Prostate gland (tissue), 2 donors: ENCODE data around the gene BBS9. TPM values are rescaled to one million over a fixed set of nuclear protein-coding genes. Genes with fewer than 3 reads are reported as not detected.

Experiments
- DNase-seq: peaks from one replicate; pipeline ENCODE4 v3.0.0-alpha.2; 2019; ENCODE audit warnings: low spot score
- H3K27ac ChIP-seq, 2 donors: fragments of 200-600 bp; sonication (generic); 2 replicates each; pipeline ENCODE4 v1.5.1; 2017 to 2019
- H3K27me3 ChIP-seq: fragments of 200-600 bp; sonication (generic); replicated peaks from 2 replicates; pipeline ENCODE4 v1.5.1; 2019; ENCODE audit not compliant: insufficient read depth
- H3K36me3 ChIP-seq, 2 donors: fragments of 200-600 bp; sonication (generic); 1 replicate in 1 of 2; 2 replicates in 1 of 2; pipeline versions ENCODE4 v1.5.1 to v1.8.1; 2017 to 2019
- H3K4me1 ChIP-seq: fragments of 200-600 bp; sonication (generic); replicated peaks from 2 replicates; pipeline ENCODE4 v1.5.1; 2019
- H3K4me3 ChIP-seq, 2 donors: fragments of 200-600 bp; sonication (generic); 2 replicates each; pipeline ENCODE4 v1.5.1; 2017 to 2019
- H3K9me3 ChIP-seq: fragments of 200-600 bp; sonication (generic); 2 replicates; pipeline ENCODE4 v1.5.1; 2017
- POLR2A ChIP-seq: fragments of 450-650 bp; IDR thresholded peaks from one replicate; pipeline ENCODE4 v1.6.1; 2016; ENCODE audit warnings: antibody characterized with exemption, mild to moderate bottlenecking
- POLR2AphosphoS5 ChIP-seq: sonication (generic); formaldehyde crosslinking; IDR thresholded peaks from one replicate; pipeline ENCODE4 v1.6.1; 2017; ENCODE audit warnings: antibody characterized with exemption
- WGBS: methylation state at CpG from one replicate; pipeline ENCODE4 v1.1.5; 2018; 5-methylcytosine and 5-hydroxymethylcytosine counted together
- intact Hi-C: fragments of 100-400 bp; cut with DNase I; formaldehyde crosslinking; loops from one replicate; pipeline ENCODE4 v1.14.2; 2022
- total RNA-seq, 2 donors: library from RNA; depleted of rRNA; stranded (reverse); fragments of >200 nt; gene quantifications; one replicate each; pipeline ENCODE4 v1.1.0, GENCODE V29; 2016
- TF ChIP-seq, protein P1 (sequence below), 4 experiments: fragments of 200-600 bp in 2 of 4; fragments of 450-650 bp in 2 of 4; sonication (generic) in 2 of 4; IDR thresholded peaks; 1 replicate in 3 of 4; 2 replicates in 1 of 4; pipeline ENCODE4 v1.5.1; 2016 to 2019; ENCODE audit warnings: antibody characterized with exemption in 4 of 4, mild to moderate bottlenecking in 2 of 4, moderate library complexity in 2 of 4

The BBS9 gene
- total RNA-seq, 2 donors from 2014 or later: 19.6 to 36.8 TPM

DNA sequence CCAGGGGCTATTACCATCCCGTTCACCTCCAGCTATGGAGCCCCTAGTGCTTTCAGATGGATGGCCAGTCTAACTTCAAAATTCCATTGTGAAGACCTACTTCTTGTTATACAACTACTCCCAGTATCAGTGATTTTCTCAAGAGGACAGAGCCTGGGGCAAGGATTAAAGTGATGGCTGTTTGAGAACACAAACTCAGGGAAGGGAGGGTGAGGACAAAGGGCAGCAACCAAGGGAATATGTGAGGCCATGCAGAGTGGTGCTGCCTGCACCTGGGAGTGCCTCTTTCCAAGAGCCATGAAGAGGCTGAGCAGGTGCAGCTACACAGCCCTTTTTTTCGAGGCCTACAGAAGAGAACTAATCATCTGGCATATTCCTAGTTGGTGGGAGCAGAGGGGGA lies 472.5 kb downstream of the BBS9 start:
- DNase-seq: no peak
- no peak overlapping the region for H3K27ac ChIP-seq
- no peaks in the 10 kb centered on the region for H3K9me3 ChIP-seq
- 90% methylated on average over 2 of the region's 2 CpGs for WGBS
- H3K27me3 ChIP-seq: no peaks in the 10 kb centered on the region
- intact Hi-C loops: no loop called here
- no peak overlapping the region for H3K4me3 ChIP-seq
- H3K36me3 ChIP-seq: no peaks in the 10 kb centered on the region
- no peaks in the 10 kb centered on the region for H3K4me1 ChIP-seq
- TF ChIP-seq, protein P1, sequence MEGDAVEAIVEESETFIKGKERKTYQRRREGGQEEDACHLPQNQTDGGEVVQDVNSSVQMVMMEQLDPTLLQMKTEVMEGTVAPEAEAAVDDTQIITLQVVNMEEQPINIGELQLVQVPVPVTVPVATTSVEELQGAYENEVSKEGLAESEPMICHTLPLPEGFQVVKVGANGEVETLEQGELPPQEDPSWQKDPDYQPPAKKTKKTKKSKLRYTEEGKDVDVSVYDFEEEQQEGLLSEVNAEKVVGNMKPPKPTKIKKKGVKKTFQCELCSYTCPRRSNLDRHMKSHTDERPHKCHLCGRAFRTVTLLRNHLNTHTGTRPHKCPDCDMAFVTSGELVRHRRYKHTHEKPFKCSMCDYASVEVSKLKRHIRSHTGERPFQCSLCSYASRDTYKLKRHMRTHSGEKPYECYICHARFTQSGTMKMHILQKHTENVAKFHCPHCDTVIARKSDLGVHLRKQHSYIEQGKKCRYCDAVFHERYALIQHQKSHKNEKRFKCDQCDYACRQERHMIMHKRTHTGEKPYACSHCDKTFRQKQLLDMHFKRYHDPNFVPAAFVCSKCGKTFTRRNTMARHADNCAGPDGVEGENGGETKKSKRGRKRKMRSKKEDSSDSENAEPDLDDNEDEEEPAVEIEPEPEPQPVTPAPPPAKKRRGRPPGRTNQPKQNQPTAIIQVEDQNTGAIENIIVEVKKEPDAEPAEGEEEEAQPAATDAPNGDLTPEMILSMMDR (IDR thresholded peaks at IDR 0.05): no peak
- no peak for TF ChIP-seq POLR2AphosphoS5

- Histone ChIP-seq H3K27me3 (no peaks in the 10 kb centered on the region), H3K27ac (no peak overlapping the region), H3K9me3 (no peaks in the 10 kb centered on the region), H3K4me1 (no peaks in the 10 kb centered on the region), H3K36me3 (no peaks in the 10 kb centered on the region), H3K4me3 (no peak overlapping the region)
- WGBS: 92% methylated on average over 2 of the region's 2 CpGs
- DNase-seq: no peak
- intact Hi-C loops: no loop called here
- no peak for TF ChIP-seq POLR2AphosphoS5
- no peak for TF ChIP-seq POLR2A
- TF ChIP-seq, protein P1 (IDR thresholded peaks at IDR 0.05): no peak
Observed at GRCh38 chr7:33604056-33604455, 474.7 kb downstream of the BBS9 start.

- Histone ChIP-seq H3K36me3 (no peaks in the 10 kb centered on the region), H3K4me3 (no peak overlapping the region), H3K4me1 (no peaks in the 10 kb centered on the region), H3K27ac (no peak overlapping the region), H3K27me3 (no peaks in the 10 kb centered on the region), H3K9me3 (no peaks in the 10 kb centered on the region)
- DNase-seq: no peak
- intact Hi-C loops: no loop called here
- 89% methylated on average over 3 of the region's 3 CpGs for WGBS
- TF ChIP-seq, protein P1 (IDR thresholded peaks at IDR 0.05): no peak
- TF ChIP-seq POLR2A: no peak
- no peak for TF ChIP-seq POLR2AphosphoS5
Observed at GRCh38 chr7:33610918-33611317, 481.6 kb downstream of the BBS9 start.

DNA sequence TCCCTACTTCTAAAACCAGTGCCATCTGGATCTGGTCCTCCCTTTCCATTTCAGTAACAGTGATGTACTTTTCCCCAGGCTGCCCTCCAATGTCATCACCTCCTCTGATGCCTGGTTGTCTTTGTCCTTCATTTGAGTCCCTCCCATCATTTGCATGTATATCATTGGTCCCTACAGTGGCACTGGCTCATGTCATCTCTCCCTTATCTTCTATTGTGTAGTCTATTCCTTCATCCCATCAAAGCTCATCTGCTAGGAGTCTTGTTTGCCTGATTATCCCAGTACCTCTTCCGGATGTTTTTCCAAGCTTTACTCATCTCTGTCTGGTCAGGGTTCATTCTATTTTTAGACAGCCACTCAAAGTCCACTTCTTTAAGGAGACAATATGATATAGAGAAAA lies 483.1 kb downstream of the BBS9 start:
- no peaks in the 10 kb centered on the region for H3K36me3 ChIP-seq
- H3K27ac ChIP-seq: no peak overlapping the region
- no peaks in the 10 kb centered on the region for H3K4me1 ChIP-seq
- H3K4me3 ChIP-seq: no peak overlapping the region
- intact Hi-C loops: no loop called here
- no peaks in the 10 kb centered on the region for H3K27me3 ChIP-seq
- no peak for DNase-seq
- WGBS: 90% methylated on average over 1 of the region's 1 CpG
- no peaks in the 10 kb centered on the region for H3K9me3 ChIP-seq
- TF ChIP-seq, protein P1 (IDR thresholded peaks at IDR 0.05): no peak
- TF ChIP-seq POLR2AphosphoS5 (no peak), POLR2A (no peak)

- H3K4me1 ChIP-seq: no peaks in the 10 kb centered on the region
- H3K27ac ChIP-seq: no peak overlapping the region
- TF ChIP-seq POLR2AphosphoS5: no peak
- TF ChIP-seq, protein P1 (IDR thresholded peaks at IDR 0.05): no peak
- TF ChIP-seq POLR2A: no peak
- H3K9me3 ChIP-seq: no peaks in the 10 kb centered on the region
- H3K4me3 ChIP-seq: no peak overlapping the region
- intact Hi-C loops: no loop called here
- no peak for DNase-seq
- 87% methylated on average over 6 of the region's 6 CpGs for WGBS
- no peaks in the 10 kb centered on the region for H3K27me3 ChIP-seq
- H3K36me3 ChIP-seq: no peaks in the 10 kb centered on the region
Observed at GRCh38 chr7:33614357-33615117, 485.2 kb downstream of the BBS9 start.
